Breast epithelium (tissue), 3 donors: ENCODE results near the gene PAK1IP1.
"Not testable (repeated sequence)": the region's sequence is repeated elsewhere in the genome, so short reads cannot be mapped to it uniquely, and the experiment has no call there.

ENCODE experiments used
- CTCF ChIP-seq, 3 donors: fragments of 450-650 bp; IDR thresholded peaks; one replicate each; pipeline ENCODE4 v1.5.1; 2016 to 2017; ENCODE audit warnings: antibody characterized with exemption in 3 of 3, mild to moderate bottlenecking in 3 of 3, moderate library complexity in 3 of 3
- POLR2AphosphoS5 ChIP-seq, 3 donors: sonication (generic); formaldehyde crosslinking; IDR thresholded peaks; one replicate each; pipeline ENCODE4 v1.6.1; 2017; ENCODE audit warnings: antibody characterized with exemption in 3 of 3

- not testable (repeated sequence) for TF ChIP-seq CTCF, POLR2AphosphoS5 (IDR thresholded peaks at IDR 0.05)
Measured at GRCh38 chr6:10741643-10742042, 46.9 kb downstream of the PAK1IP1 start.
